Bronchial epithelial cell (primary cell): ENCODE measurements around the gene PSMD13. TPM values are rescaled to one million over a fixed set of nuclear protein-coding genes. Genes with fewer than 3 reads are reported as not detected.

Experiments
- DNase-seq: peaks from one replicate; pipeline ENCODE4 v3.0.0-alpha.2; 2010; ENCODE audit warnings: low read depth
- FAIRE-seq: peaks from 2 replicates; lab custom pipeline; 2011; peaks lifted over from hg19 to GRCh38; lab: Jason Lieb, UNC
- H3K27me3 ChIP-seq: 2 replicates; pipeline ENCODE4 v1.5.1; 2011; ENCODE audit warnings: low read length; ENCODE audit not compliant: control insufficient read depth, insufficient read depth
- H3K36me3 ChIP-seq: 2 replicates; pipeline ENCODE4 v1.5.1; 2011; ENCODE audit warnings: low read length; ENCODE audit not compliant: control insufficient read depth, insufficient read depth
- H3K4me3 ChIP-seq: 2 replicates; pipeline ENCODE4 v1.5.1; 2011; ENCODE audit warnings: mild to moderate bottlenecking, low read depth, low read length, control low read depth
- CTCF ChIP-seq: IDR thresholded peaks from 2 replicates; pipeline ENCODE4 v1.5.1; 2011; ENCODE audit warnings: mild to moderate bottlenecking, moderate library complexity, low read length, control low read depth, inconsistent platforms; ENCODE audit not compliant: insufficient read depth, severe bottlenecking
- total RNA-seq: library from RNA; depleted of rRNA; stranded (reverse); fragments of >200 nt; gene quantifications from 2 replicates; pipeline ENCODE4 v1.2.1, GENCODE V29; 2014

The PSMD13 gene
- total RNA-seq, 1 donor from 2014 or later = 146 TPM

GRCh38 chr11:204587-205109 is 32.1 kb upstream of the PSMD13 start:
- Histone ChIP-seq H3K27me3 (no peaks in the 10 kb centered on the region), H3K4me3 (no peak overlapping the region), H3K36me3 (peaks cover 26% of the 10 kb centered on the region)
- FAIRE-seq (no peak), DNase-seq (no peak)
- no peak for TF ChIP-seq CTCF

GRCh38 chr11:205221-206001 is 31.4 kb upstream of the PSMD13 start:
- H3K36me3 ChIP-seq = peaks cover 30% of the 10 kb centered on the region
- no peak for DNase-seq
- TF ChIP-seq CTCF = no peak
- FAIRE-seq = no peak
- H3K27me3 ChIP-seq = no peaks in the 10 kb centered on the region
- H3K4me3 ChIP-seq = no peak overlapping the region

- peaks cover 36% of the 10 kb centered on the region for H3K36me3 ChIP-seq
Measured at GRCh38 chr11:206002-206384, 30.8 kb upstream of the PSMD13 start.

DNA sequence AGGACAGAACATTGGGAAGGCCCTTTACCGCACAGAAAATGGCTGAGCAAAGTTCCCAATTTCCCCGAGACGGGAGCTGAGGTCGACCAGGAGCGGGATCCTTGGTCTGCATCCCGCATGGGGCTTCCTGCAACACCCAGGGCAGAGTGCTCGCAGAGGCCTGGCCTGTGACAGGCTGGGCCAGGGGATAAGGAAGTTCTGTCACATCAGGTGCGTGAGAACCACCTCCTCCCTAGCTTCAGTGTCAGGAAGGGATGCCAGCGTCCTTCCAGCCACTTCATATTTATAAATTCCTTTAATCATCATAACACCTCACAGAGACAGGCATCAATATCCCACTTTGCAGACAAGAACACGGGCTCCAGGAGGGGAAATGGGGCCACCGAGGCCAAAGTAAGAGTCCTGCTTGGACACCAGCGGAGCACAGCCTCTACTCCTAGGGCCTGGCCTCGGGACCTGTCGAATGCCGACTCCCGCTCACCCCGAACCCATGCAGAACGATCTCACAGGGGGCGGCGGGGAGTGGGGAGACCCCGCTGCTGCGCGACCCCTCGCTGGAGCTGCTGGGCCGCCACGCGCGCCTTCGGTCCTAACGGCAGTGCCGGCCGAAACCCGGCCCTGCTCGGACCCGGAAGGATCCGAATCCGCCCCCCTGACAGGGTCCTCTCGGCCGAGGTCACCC is 30.1 kb upstream of the PSMD13 start:
- DNase-seq (no peak), FAIRE-seq (no peak)
- Histone ChIP-seq H3K27me3 (no peaks in the 10 kb centered on the region), H3K4me3 (peak overlapping the region; percentile 91), H3K36me3 (peaks cover 41% of the 10 kb centered on the region)
- no peak for TF ChIP-seq CTCF

More at GRCh38 chr11:206002-206384, 30.8 kb upstream of the PSMD13 start:
- FAIRE-seq = no peak
- H3K4me3 ChIP-seq = peak overlapping the region; percentile 91
- no peaks in the 10 kb centered on the region for H3K27me3 ChIP-seq
- DNase-seq = no peak
- no peak for TF ChIP-seq CTCF

DNA sequence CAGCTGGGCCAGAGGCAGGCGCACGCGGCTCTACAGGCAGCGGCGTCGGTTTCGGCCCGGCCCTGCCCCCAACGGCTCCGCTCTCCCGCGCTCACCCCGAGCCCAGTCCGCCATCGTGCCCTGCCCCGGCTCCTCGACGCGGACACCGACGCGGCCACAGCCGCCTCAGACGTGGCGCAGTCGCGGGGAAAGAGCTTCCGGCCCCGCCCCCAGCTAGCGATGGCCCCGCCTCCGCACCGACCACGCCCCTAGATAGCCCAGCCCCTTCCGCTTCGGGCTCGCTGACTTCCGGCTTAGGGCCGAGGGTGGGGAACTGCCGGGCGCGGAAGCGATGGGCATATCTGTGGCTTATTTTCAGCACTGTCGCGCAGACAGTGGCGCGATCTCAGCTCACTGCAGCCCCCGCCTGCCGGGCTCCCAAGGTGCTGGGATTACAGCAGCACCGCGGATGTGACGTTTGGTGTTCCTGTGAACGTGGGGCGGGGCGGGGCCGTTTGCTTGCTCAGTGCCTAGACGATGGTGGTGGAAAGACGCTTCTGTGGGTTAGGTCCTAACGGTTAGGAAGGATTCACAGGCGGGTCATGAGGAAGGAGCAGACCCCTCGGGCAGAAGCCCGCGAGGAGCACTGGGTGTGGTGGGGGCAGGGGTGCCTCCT is 29.4 kb upstream of the PSMD13 start, which contains the start of the genes BET1L and RIC8A:
Gene BET1L (minus strand): TSS at position 192 of the 655 bp plus-strand sequence. CDS start 78 bp downstream, at position 114.
Gene RIC8A (plus strand): TSS at position 501 of the 655 bp plus-strand sequence. CDS start 1,147 bp downstream, outside the sequence.
- DNase-seq = peak; percentile 92
- no peak for TF ChIP-seq CTCF
- Histone ChIP-seq H3K27me3 (no peaks in the 10 kb centered on the region), H3K4me3 (peak within 1 kb of the TSS; percentile 91), H3K36me3 (peaks cover 46% of the 10 kb centered on the region)
- no peak for FAIRE-seq
